ENCODE data around the gene MRC1.

- TF ChIP-seq CTCF (IDR thresholded peaks at IDR 0.05): no peak
- no peak for TF ChIP-seq POLR2A (IDR thresholded peaks at IDR 0.05)
These were observed 73.4 kb downstream of the MRC1 start for GRCh38 chr10:17882557-17882956.

Measured in uterus (tissue), 2 donors.